ENCODE measurements around the gene LZTFL1.

DNA sequence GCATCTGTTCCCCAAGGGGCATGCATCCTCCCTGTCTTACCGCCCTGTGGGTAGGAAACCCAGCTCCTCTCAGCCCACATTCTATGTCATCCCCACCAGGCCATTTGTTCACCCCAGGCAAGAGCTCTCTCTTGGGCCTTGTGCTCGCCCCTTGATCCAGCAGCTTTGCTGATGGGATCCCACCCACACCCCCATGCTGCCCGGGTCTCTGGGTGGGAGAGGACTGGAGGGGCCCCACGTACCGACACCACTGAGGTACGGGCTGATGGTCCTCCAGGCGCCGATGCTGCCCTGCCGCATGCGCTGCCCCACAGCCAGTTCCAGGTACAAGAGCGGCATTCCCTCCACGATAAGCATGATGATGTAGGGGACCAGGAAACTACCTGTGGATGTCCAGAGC is 60.1 kb downstream of the LZTFL1 start:
- TF ChIP-seq, protein P1, sequence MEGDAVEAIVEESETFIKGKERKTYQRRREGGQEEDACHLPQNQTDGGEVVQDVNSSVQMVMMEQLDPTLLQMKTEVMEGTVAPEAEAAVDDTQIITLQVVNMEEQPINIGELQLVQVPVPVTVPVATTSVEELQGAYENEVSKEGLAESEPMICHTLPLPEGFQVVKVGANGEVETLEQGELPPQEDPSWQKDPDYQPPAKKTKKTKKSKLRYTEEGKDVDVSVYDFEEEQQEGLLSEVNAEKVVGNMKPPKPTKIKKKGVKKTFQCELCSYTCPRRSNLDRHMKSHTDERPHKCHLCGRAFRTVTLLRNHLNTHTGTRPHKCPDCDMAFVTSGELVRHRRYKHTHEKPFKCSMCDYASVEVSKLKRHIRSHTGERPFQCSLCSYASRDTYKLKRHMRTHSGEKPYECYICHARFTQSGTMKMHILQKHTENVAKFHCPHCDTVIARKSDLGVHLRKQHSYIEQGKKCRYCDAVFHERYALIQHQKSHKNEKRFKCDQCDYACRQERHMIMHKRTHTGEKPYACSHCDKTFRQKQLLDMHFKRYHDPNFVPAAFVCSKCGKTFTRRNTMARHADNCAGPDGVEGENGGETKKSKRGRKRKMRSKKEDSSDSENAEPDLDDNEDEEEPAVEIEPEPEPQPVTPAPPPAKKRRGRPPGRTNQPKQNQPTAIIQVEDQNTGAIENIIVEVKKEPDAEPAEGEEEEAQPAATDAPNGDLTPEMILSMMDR (IDR thresholded peaks at IDR 0.05) = no peak
- no peak for TF ChIP-seq POLR2A (IDR thresholded peaks at IDR 0.05)

Data from body of pancreas (tissue), 4 donors.